Neural progenitor cell (in vitro differentiated cells): ENCODE measurements around the gene C6orf89. TPM values are rescaled to one million over a fixed set of nuclear protein-coding genes. Genes with fewer than 3 reads are reported as not detected.

Experiments
- DNase-seq: peaks from one replicate; pipeline ENCODE4 v3.0.0-alpha.2; 2016; ENCODE audit warnings: low spot score
- H2AFZ ChIP-seq: fragments of 200-600 bp; sonication (generic); replicated peaks from 2 replicates; pipeline ENCODE4 v1.6.1; 2016; ENCODE audit warnings: antibody characterized with exemption
- H3F3A ChIP-seq: fragments of 200-600 bp; sonication (generic); 2 replicates; pipeline ENCODE4 v1.6.1; 2016; ENCODE audit warnings: antibody characterized with exemption, low read depth
- H3K27ac ChIP-seq: fragments of 200-600 bp; sonication (generic); 2 replicates; pipeline ENCODE4 v1.5.1; 2016; ENCODE audit warnings: mild to moderate bottlenecking
- H3K27me3 ChIP-seq: fragments of 200-600 bp; sonication (generic); 2 replicates; pipeline ENCODE4 v1.6.1; 2016; ENCODE audit warnings: mild to moderate bottlenecking, moderate library complexity
- H3K36me3 ChIP-seq: fragments of 200-600 bp; sonication (generic); 2 replicates; pipeline ENCODE4 v1.5.1; 2016
- H3K4me1 ChIP-seq: fragments of 200-600 bp; sonication (generic); 2 replicates; pipeline ENCODE4 v1.6.1; 2016; ENCODE audit warnings: mixed run types
- H3K4me2 ChIP-seq: fragments of 200-600 bp; sonication (generic); 2 replicates; pipeline ENCODE4 v1.6.1; 2016
- H3K4me3 ChIP-seq: fragments of 200-600 bp; sonication (generic); 2 replicates; pipeline ENCODE4 v1.5.1; 2016
- H3K79me2 ChIP-seq: fragments of 200-600 bp; sonication (generic); 2 replicates; pipeline ENCODE4 v1.6.1; 2016; ENCODE audit warnings: low read depth
- H3K9ac ChIP-seq: fragments of 200-600 bp; sonication (generic); 2 replicates; pipeline ENCODE4 v1.6.1; 2016
- H3K9me3 ChIP-seq: fragments of 200-600 bp; sonication (generic); 2 replicates; pipeline ENCODE4 v1.5.1; 2016; ENCODE audit warnings: low read depth
- H4K20me1 ChIP-seq: fragments of 200-600 bp; sonication (generic); 2 replicates; pipeline ENCODE4 v1.6.1; 2016; ENCODE audit warnings: low read depth
- H3K27ac Mint-ChIP-seq: 3 replicates; pipeline ENCODE4 v1.8.0; 2021; ENCODE audit warnings: mixed read lengths
- H3K27me3 Mint-ChIP-seq: 2 replicates; pipeline ENCODE4 v1.8.0; 2022; ENCODE audit warnings: low read depth, mild to moderate bottlenecking, inconsistent platforms, moderate library complexity, mixed read lengths; ENCODE audit not compliant: insufficient read depth
- H3K36me3 Mint-ChIP-seq: 3 replicates; pipeline ENCODE4 v1.8.0; 2021; ENCODE audit warnings: mixed read lengths
- H3K4me1 Mint-ChIP-seq: 3 replicates; pipeline ENCODE4 v1.8.0; 2021; ENCODE audit warnings: mixed read lengths
- H3K4me3 Mint-ChIP-seq: 3 replicates; pipeline ENCODE4 v1.8.0; 2021; ENCODE audit warnings: mild to moderate bottlenecking, moderate library complexity, mixed read lengths
- H3K9me3 Mint-ChIP-seq: 3 replicates; pipeline ENCODE4 v1.8.0; 2020; ENCODE audit warnings: mixed read lengths
- CTCF ChIP-seq: fragments of 200-600 bp; sonication (generic); IDR thresholded peaks from 2 replicates; pipeline ENCODE4 v1.5.1; 2017; ENCODE audit warnings: antibody characterized with exemption, mild to moderate bottlenecking
- EZH2 ChIP-seq: fragments of 200-600 bp; sonication (generic); IDR thresholded peaks from 2 replicates; pipeline ENCODE4 v1.6.1; 2017; ENCODE audit warnings: antibody characterized with exemption, mild to moderate bottlenecking, moderate library complexity
- EZH2phosphoT487 ChIP-seq: fragments of 200-600 bp; sonication (generic); IDR thresholded peaks from 2 replicates; pipeline ENCODE4 v1.6.1; 2017; ENCODE audit warnings: antibody characterized with exemption
- total RNA-seq: library from RNA; depleted of rRNA; stranded (reverse); fragments of >200 nt; gene quantifications from 2 replicates; pipeline ENCODE4 v1.2.3, GENCODE V29; 2015; ENCODE audit warnings: low replicate concordance

C6orf89 gene
- total RNA-seq, 1 donor from 2014 or later, result 21.2 TPM

DNA sequence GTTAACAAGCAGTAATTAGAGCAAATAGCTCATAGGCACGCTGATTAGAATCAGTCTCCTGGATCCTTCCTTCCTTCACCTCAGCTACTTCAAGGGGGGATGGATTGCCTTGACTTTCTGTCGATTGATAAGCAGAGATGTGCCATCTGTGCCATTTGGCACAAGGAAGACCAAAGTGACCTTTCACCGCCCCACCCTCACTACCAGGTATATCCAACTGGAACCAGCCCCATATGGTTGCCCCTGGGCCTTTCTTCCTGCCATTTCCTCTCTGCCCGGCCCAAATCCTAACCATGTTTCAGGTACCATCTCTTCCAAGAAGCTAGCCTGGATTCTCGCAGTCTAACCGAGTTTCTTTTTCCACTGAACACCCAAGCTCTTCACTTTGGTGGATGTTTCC lies 37.8 kb upstream of the C6orf89 start:
- no peak overlapping the region for H3K27ac ChIP-seq
- peak overlapping the region; percentile 87 for H3K4me2 ChIP-seq
- Mint-ChIP-seq H3K9me3 (no peaks in the 10 kb centered on the region), H3K36me3 (peaks cover under 1% of the 10 kb centered on the region), H3K4me3 (no peak overlapping the region), H3K4me1 (peaks cover 41% of the 10 kb centered on the region), H3K27me3 (peaks cover 19% of the 10 kb centered on the region), H3K27ac (peak overlapping the region; percentile 58)
- no peak for DNase-seq
- no peak overlapping the region for H2AFZ ChIP-seq
- TF ChIP-seq CTCF (no peak), EZH2 (no peak), EZH2phosphoT487 (no peak)
- H3K79me2 ChIP-seq, result no peaks in the 10 kb centered on the region
- H3K9ac ChIP-seq, result no peak overlapping the region
- no peaks in the 10 kb centered on the region for H3K36me3 ChIP-seq
- peaks cover 11% of the 10 kb centered on the region for H3K4me1 ChIP-seq
- H4K20me1 ChIP-seq, result peaks cover 14% of the 10 kb centered on the region
- H3F3A ChIP-seq, result peaks cover 27% of the 10 kb centered on the region
- no peak overlapping the region for H3K4me3 ChIP-seq
- peaks cover 13% of the 10 kb centered on the region for H3K27me3 ChIP-seq
- no peaks in the 10 kb centered on the region for H3K9me3 ChIP-seq

DNA sequence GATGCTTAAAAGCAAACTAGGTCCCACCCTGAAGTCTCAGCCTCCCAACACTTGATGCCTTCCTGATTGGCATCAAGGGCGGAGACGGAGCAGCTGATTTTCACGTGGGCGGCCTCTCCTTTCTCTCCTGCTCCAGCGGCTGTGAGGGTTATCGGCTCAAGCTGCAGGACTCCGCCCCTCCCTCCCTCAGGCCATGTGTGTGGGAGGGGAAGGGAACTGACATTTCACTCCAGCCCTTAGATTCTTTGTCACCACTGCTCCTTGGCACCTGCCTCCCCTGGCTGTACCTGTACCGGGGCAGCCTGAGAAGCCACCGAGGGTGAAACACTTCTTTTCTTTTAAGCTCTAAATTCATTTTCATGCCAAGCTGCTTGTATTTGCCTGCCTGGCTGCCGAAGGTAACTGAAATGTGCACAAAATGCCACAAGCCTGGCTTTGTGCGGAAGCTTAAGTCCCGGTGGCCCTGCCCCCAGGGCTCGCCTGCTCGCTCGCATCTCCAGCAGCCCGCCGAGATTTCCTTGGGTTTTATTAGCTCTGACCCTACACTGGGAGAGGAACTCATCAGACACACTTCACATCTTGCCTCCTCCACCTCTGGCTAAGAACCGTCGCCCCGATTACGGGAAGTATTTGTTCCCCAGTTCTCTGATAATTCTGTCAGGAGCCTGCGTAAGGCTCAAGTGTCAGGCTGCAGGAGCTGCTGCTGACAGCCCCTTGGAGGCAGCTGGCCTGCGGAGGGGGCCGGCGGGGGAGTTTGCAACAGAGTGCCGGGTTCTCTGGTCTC lies 36.9 kb upstream of the C6orf89 start:
- peak overlapping the region; percentile 87 for H3K4me2 ChIP-seq
- H3K27me3 ChIP-seq, result peaks cover 12% of the 10 kb centered on the region
- H3K36me3 ChIP-seq, result no peaks in the 10 kb centered on the region
- Mint-ChIP-seq H3K27me3 (peaks cover 15% of the 10 kb centered on the region), H3K4me1 (peaks cover 41% of the 10 kb centered on the region), H3K4me3 (peak overlapping the region; percentile 81), H3K9me3 (no peaks in the 10 kb centered on the region), H3K27ac (peak overlapping the region; percentile 58), H3K36me3 (peaks cover 2% of the 10 kb centered on the region)
- H3K27ac ChIP-seq, result no peak overlapping the region
- peak overlapping the region; percentile 50 for H3K4me3 ChIP-seq
- peaks cover 14% of the 10 kb centered on the region for H4K20me1 ChIP-seq
- peak; percentile 91 for DNase-seq
- H3K9ac ChIP-seq, result no peak overlapping the region
- peak overlapping the region; percentile 23 for H2AFZ ChIP-seq
- no peaks in the 10 kb centered on the region for H3K79me2 ChIP-seq
- peaks cover 11% of the 10 kb centered on the region for H3K4me1 ChIP-seq
- peaks cover 27% of the 10 kb centered on the region for H3F3A ChIP-seq
- no peaks in the 10 kb centered on the region for H3K9me3 ChIP-seq
- no peak for TF ChIP-seq CTCF
- no peak for TF ChIP-seq EZH2
- no peak for TF ChIP-seq EZH2phosphoT487

GRCh38 chr6:36850021-36850420 lies 35.7 kb upstream of the C6orf89 start:
- H3K27ac ChIP-seq, result no peak overlapping the region
- Mint-ChIP-seq H3K27me3 (peaks cover 9% of the 10 kb centered on the region), H3K36me3 (peaks cover 4% of the 10 kb centered on the region), H3K4me3 (no peak overlapping the region), H3K27ac (no peak overlapping the region), H3K9me3 (no peaks in the 10 kb centered on the region), H3K4me1 (peaks cover 36% of the 10 kb centered on the region)
- no peak overlapping the region for H2AFZ ChIP-seq
- no peaks in the 10 kb centered on the region for H3K9me3 ChIP-seq
- H3K36me3 ChIP-seq, result no peaks in the 10 kb centered on the region
- peaks cover 27% of the 10 kb centered on the region for H3F3A ChIP-seq
- H3K4me3 ChIP-seq, result no peak overlapping the region
- H3K79me2 ChIP-seq, result no peaks in the 10 kb centered on the region
- no peak overlapping the region for H3K4me2 ChIP-seq
- peaks cover 14% of the 10 kb centered on the region for H4K20me1 ChIP-seq
- TF ChIP-seq CTCF (no peak), EZH2phosphoT487 (no peak), EZH2 (no peak)
- H3K27me3 ChIP-seq, result peaks cover 5% of the 10 kb centered on the region
- no peak for DNase-seq
- no peak overlapping the region for H3K9ac ChIP-seq
- H3K4me1 ChIP-seq, result peaks cover 11% of the 10 kb centered on the region
